Measurements from ENCODE around the gene RPP25L.

RPP25L gene

DNA sequence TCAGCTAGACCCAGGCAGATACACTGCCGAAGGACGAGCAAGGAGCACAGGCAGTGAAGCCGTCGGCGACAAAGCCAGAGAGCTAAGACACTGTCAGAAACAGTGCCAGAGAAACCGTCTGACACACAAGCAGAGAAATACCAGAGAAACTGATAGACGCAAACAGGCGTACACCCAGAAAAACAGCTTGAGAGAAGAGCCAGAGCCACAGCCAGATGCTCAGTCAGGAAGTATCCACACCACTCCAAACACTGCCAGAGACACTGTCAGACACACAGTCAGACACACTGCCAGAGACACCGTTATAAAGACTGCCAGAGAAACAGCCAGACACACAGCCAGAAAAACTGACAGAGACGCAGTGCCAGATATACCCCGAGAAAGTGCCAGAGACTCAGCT, 41.5 kb downstream of the RPP25L start:
- CTCF ChIA-PET: interaction anchor here (1.1 to 1.3 kb wide), 2 partner anchors 9 to 21 kb away, joined by 3 to 5 read pairs; no protein-coding TSS in a partner anchor
- 87% methylated on average over 11 of the region's 11 CpGs for WGBS (ENCODE audit: insufficient coverage)
- no peaks in the 10 kb centered on the region for H3K4me1 ChIP-seq (ENCODE audit: control extremely low read depth in 1 of 4, control insufficient read depth in 4 of 4, insufficient read depth in 4 of 4, low read length in 3 of 4)

DNA sequence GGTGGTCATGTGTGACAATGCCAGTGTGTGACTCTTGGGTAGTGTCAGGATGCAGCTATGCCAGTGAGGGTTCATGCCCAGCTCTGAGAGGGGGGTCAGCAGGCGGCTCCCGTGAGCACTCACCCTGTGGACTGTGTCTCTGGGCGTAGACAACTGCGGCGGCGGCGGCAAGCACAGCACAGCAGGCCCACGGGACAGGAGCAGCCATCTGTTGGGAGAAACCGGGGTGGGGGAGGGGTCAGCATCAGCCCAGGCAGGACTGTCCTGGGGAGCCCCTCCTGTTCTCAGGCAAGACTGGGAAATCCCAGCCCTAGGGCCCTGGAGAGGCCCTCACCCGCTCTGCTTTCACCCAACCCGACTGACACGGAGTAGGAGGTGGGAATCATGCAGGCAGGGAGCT, 43.1 kb downstream of the RPP25L start:
- no peak for DNase-seq
- H3K27ac ChIP-seq (ENCODE audit: insufficient read depth in 1 of 2, low read depth in 1 of 2, low read length in 2 of 2, poor library complexity in 1 of 2, severe bottlenecking in 2 of 2): no peak overlapping the region
- H3K4me3 ChIP-seq (ENCODE audit: control insufficient read depth in 1 of 7, extremely low read depth in 1 of 7, insufficient read depth in 4 of 7, low read depth in 2 of 7, low read length in 6 of 7): no peak overlapping the region
- 70% methylated on average over 11 of the region's 12 CpGs for WGBS (ENCODE audit: insufficient coverage)
- no peaks in the 10 kb centered on the region for H3K36me3 ChIP-seq (ENCODE audit: control insufficient read depth in 4 of 4, insufficient read depth in 4 of 4, low read length in 3 of 4)
- ChIA-PET CTCF (interaction anchor here (1.2 to 1.5 kb wide), 2 partner anchors 11 to 66 kb away, joined by 3 to 4 read pairs; no protein-coding TSS in a partner anchor), POLR2A (no interaction called here)
- H3K4me1 ChIP-seq (ENCODE audit: control extremely low read depth in 1 of 4, control insufficient read depth in 4 of 4, insufficient read depth in 4 of 4, low read length in 3 of 4): no peaks in the 10 kb centered on the region
- no peaks in the 10 kb centered on the region for H3K9me3 ChIP-seq (ENCODE audit: control extremely low read depth in 1 of 5, control insufficient read depth in 4 of 5, insufficient read depth in 2 of 5, low read depth in 1 of 5, low read length in 4 of 5)
- H3K27me3 ChIP-seq (replicated peaks in 2 of 5; ENCODE audit: control insufficient read depth in 4 of 5, insufficient read depth in 5 of 5, low read length in 4 of 5): peaks cover 0 to 41% (median 21%) of the 10 kb centered on the region in 5 experiments

More for the DNA sequence above, 41.5 kb downstream of the RPP25L start:
- no peak for DNase-seq
- H3K36me3 ChIP-seq (ENCODE audit: control insufficient read depth in 4 of 4, insufficient read depth in 4 of 4, low read length in 3 of 4): no peaks in the 10 kb centered on the region
- H3K9me3 ChIP-seq (ENCODE audit: control extremely low read depth in 1 of 5, control insufficient read depth in 4 of 5, insufficient read depth in 2 of 5, low read depth in 1 of 5, low read length in 4 of 5): no peaks in the 10 kb centered on the region
- POLR2A ChIA-PET: no interaction called here
- H3K27me3 ChIP-seq (replicated peaks in 2 of 5; ENCODE audit: control insufficient read depth in 4 of 5, insufficient read depth in 5 of 5, low read length in 4 of 5): peaks cover 0 to 44% (median 21%) of the 10 kb centered on the region in 5 experiments
- no peak overlapping the region for H3K4me3 ChIP-seq (ENCODE audit: control insufficient read depth in 1 of 7, extremely low read depth in 1 of 7, insufficient read depth in 4 of 7, low read depth in 2 of 7, low read length in 6 of 7)
- no peak overlapping the region for H3K27ac ChIP-seq (ENCODE audit: insufficient read depth in 1 of 2, low read depth in 1 of 2, low read length in 2 of 2, poor library complexity in 1 of 2, severe bottlenecking in 2 of 2)

DNA sequence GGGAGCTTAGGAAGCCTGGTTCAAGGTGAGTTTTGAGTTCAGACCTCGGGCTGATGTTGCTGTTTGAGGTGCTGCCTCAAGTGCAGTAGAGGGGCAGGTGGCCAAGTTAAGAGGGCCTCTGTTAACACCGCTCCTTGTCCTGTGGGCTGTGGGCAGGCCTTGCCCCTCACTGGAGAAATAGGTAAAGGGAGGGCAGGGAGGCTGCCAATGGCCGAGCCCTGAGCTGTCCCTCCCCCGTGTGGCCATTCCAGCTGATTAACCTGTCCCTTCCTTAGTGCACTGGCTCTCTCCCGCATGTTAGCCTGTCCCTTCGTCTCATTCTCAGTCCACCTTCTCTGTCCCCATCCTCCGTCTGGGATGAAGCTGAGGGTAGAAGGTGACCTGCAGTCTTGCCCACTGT, 43.8 kb downstream of the RPP25L start:
- Histone ChIP-seq H3K27me3 (replicated peaks in 2 of 5; ENCODE audit: control insufficient read depth in 4 of 5, insufficient read depth in 5 of 5, low read length in 4 of 5) (peaks cover 0 to 39% (median 19%) of the 10 kb centered on the region in 5 experiments), H3K27ac (ENCODE audit: insufficient read depth in 1 of 2, low read depth in 1 of 2, low read length in 2 of 2, poor library complexity in 1 of 2, severe bottlenecking in 2 of 2) (no peak overlapping the region), H3K4me3 (ENCODE audit: control insufficient read depth in 1 of 7, extremely low read depth in 1 of 7, insufficient read depth in 4 of 7, low read depth in 2 of 7, low read length in 6 of 7) (no peak overlapping the region), H3K4me1 (ENCODE audit: control extremely low read depth in 1 of 4, control insufficient read depth in 4 of 4, insufficient read depth in 4 of 4, low read length in 3 of 4) (no peaks in the 10 kb centered on the region), H3K9me3 (ENCODE audit: control extremely low read depth in 1 of 5, control insufficient read depth in 4 of 5, insufficient read depth in 2 of 5, low read depth in 1 of 5, low read length in 4 of 5) (no peaks in the 10 kb centered on the region), H3K36me3 (ENCODE audit: control insufficient read depth in 4 of 4, insufficient read depth in 4 of 4, low read length in 3 of 4) (no peaks in the 10 kb centered on the region)
- no peak for DNase-seq
- WGBS (ENCODE audit: insufficient coverage): 85% methylated on average over 2 of the region's 7 CpGs
- POLR2A ChIA-PET: no interaction called here
- CTCF ChIA-PET: interaction anchor here (0.8 to 1.5 kb wide), 2 partner anchors 12 to 33 kb away, joined by 3 to 4 read pairs; no protein-coding TSS in a partner anchor

DNA sequence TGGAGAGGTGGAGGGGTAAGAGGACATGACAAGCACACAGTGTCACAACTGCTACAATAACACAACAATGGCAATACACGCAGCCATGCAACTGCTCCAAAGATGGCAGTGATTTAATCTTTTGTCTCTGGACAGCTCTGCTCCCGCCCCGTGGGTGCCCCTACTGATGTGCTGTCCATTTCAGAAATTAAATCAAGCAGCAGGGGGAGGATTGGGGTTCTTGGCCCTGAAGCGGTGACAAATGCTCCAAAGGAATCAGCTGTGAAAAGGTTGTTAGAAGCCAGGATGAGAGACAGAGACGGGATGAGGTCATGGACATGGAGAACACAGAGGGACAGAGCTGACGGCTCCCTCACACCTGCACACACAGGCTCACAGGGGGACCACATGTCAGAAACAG, 44.9 kb downstream of the RPP25L start:
- no peak overlapping the region for H3K4me3 ChIP-seq (ENCODE audit: control insufficient read depth in 1 of 7, extremely low read depth in 1 of 7, insufficient read depth in 4 of 7, low read depth in 2 of 7, low read length in 6 of 7)
- POLR2A ChIA-PET: no interaction called here
- H3K9me3 ChIP-seq (ENCODE audit: control extremely low read depth in 1 of 5, control insufficient read depth in 4 of 5, insufficient read depth in 2 of 5, low read depth in 1 of 5, low read length in 4 of 5): peaks cover 0 to 5% (median 2%) of the 10 kb centered on the region in 5 experiments
- WGBS (ENCODE audit: insufficient coverage): 90% methylated on average over 5 of the region's 6 CpGs
- no peaks in the 10 kb centered on the region for H3K36me3 ChIP-seq (ENCODE audit: control insufficient read depth in 4 of 4, insufficient read depth in 4 of 4, low read length in 3 of 4)
- H3K4me1 ChIP-seq (ENCODE audit: control extremely low read depth in 1 of 4, control insufficient read depth in 4 of 4, insufficient read depth in 4 of 4, low read length in 3 of 4): no peaks in the 10 kb centered on the region
- DNase-seq: no peak
- peaks cover 0 to 43% (median 21%) of the 10 kb centered on the region in 5 experiments for H3K27me3 ChIP-seq (replicated peaks in 2 of 5; ENCODE audit: control insufficient read depth in 4 of 5, insufficient read depth in 5 of 5, low read length in 4 of 5)
- no peak overlapping the region for H3K27ac ChIP-seq (ENCODE audit: insufficient read depth in 1 of 2, low read depth in 1 of 2, low read length in 2 of 2, poor library complexity in 1 of 2, severe bottlenecking in 2 of 2)
- CTCF ChIA-PET: interaction anchor here (0.7 to 1.1 kb wide), 2 partner anchors 15 to 24 kb away, joined by 3 read pairs; no protein-coding TSS in a partner anchor

DNA sequence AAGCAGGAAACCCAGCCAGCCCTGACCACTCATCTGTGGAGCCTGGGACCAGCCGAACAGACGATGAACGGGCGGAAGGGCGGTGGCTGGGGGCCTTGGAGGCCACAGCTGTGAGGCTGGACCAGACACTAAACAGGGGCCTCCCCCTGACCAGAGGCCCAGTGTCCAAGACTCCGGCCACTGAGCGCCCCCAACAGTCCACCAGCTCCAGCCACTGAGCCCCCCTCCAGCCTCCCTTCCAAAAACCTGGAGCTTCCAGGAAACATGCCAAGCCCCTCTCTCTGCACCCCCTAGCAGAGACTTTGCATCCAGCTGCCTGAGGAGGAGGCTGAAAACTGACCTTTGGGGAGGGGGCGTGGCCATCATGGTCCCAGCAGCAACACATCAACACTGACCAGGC, 45.6 kb downstream of the RPP25L start:
- DNase-seq: no peak
- peaks cover 0 to 43% (median 21%) of the 10 kb centered on the region in 5 experiments for H3K27me3 ChIP-seq (replicated peaks in 2 of 5; ENCODE audit: control insufficient read depth in 4 of 5, insufficient read depth in 5 of 5, low read length in 4 of 5)
- H3K9me3 ChIP-seq (ENCODE audit: control extremely low read depth in 1 of 5, control insufficient read depth in 4 of 5, insufficient read depth in 2 of 5, low read depth in 1 of 5, low read length in 4 of 5): peaks cover 0 to 7% (median 4%) of the 10 kb centered on the region in 5 experiments
- WGBS (ENCODE audit: insufficient coverage): 82% methylated on average over 6 of the region's 8 CpGs
- POLR2A ChIA-PET: no interaction called here
- H3K4me3 ChIP-seq (ENCODE audit: control insufficient read depth in 1 of 7, extremely low read depth in 1 of 7, insufficient read depth in 4 of 7, low read depth in 2 of 7, low read length in 6 of 7): no peak overlapping the region
- H3K4me1 ChIP-seq (ENCODE audit: control extremely low read depth in 1 of 4, control insufficient read depth in 4 of 4, insufficient read depth in 4 of 4, low read length in 3 of 4): no peaks in the 10 kb centered on the region
- no peaks in the 10 kb centered on the region for H3K36me3 ChIP-seq (ENCODE audit: control insufficient read depth in 4 of 4, insufficient read depth in 4 of 4, low read length in 3 of 4)
- CTCF ChIA-PET: interaction anchor here (0.6 to 1.1 kb wide), 3 partner anchors 16 to 155 kb away, joined by 3 read pairs; no protein-coding TSS in a partner anchor
- H3K27ac ChIP-seq (ENCODE audit: insufficient read depth in 1 of 2, low read depth in 1 of 2, low read length in 2 of 2, poor library complexity in 1 of 2, severe bottlenecking in 2 of 2): no peak overlapping the region

DNA sequence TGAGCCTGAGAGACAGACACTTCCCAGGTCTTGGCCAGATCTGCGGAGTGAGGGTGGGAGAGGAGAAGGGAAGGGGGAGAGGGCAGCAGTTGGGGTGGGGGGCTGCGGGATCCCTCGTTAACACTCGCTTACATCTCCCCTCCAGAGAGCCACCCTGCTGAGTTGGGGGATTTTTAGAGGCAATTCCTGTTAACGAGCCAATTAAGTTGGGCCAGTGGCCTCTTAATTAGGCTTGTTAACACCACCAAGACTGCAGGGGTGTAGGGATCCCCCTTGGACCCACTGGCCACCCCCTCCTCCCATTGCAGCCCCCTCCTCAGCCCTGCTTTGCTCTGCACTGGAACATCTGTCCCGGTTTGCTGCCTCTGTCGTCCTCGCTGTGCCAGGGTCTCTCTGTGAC, 46.0 kb downstream of the RPP25L start:
- POLR2A ChIA-PET: no interaction called here
- WGBS (ENCODE audit: insufficient coverage): 66% methylated on average over 3 of the region's 8 CpGs
- Histone ChIP-seq H3K9me3 (ENCODE audit: control extremely low read depth in 1 of 5, control insufficient read depth in 4 of 5, insufficient read depth in 2 of 5, low read depth in 1 of 5, low read length in 4 of 5) (peaks cover 0 to 7% (median 4%) of the 10 kb centered on the region in 5 experiments), H3K36me3 (ENCODE audit: control insufficient read depth in 4 of 4, insufficient read depth in 4 of 4, low read length in 3 of 4) (no peaks in the 10 kb centered on the region), H3K4me3 (ENCODE audit: control insufficient read depth in 1 of 7, extremely low read depth in 1 of 7, insufficient read depth in 4 of 7, low read depth in 2 of 7, low read length in 6 of 7) (no peak overlapping the region), H3K4me1 (ENCODE audit: control extremely low read depth in 1 of 4, control insufficient read depth in 4 of 4, insufficient read depth in 4 of 4, low read length in 3 of 4) (no peaks in the 10 kb centered on the region), H3K27me3 (replicated peaks in 2 of 5; ENCODE audit: control insufficient read depth in 4 of 5, insufficient read depth in 5 of 5, low read length in 4 of 5) (peaks cover 0 to 45% (median 21%) of the 10 kb centered on the region in 5 experiments), H3K27ac (ENCODE audit: insufficient read depth in 1 of 2, low read depth in 1 of 2, low read length in 2 of 2, poor library complexity in 1 of 2, severe bottlenecking in 2 of 2) (no peak overlapping the region)
- no peak for DNase-seq
- CTCF ChIA-PET: interaction anchor here (0.6 to 1.1 kb wide), 2 partner anchors 25 to 154 kb away, joined by 3 read pairs; no protein-coding TSS in a partner anchor

DNA sequence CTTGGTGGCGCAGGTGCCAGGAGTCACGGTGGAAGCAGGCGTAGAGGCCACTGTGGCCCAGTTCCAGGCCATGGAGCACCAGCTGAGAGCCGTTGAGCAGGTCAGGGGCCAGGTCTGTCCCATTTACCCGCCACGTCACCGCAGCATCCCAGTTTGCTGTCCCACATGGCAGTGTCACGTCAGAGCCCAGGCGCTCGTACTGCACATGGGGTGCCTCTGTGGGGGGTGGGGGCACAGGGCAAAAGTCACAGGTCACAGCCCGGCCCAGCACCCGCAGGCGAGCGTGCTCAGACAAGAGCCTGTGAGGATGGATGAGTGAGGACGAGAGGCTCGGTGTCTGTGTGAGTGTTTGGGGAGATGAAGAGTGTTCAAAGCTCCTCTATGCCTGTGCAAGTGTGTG, 47.3 kb downstream of the RPP25L start:
- 96% methylated on average over 14 of the region's 16 CpGs for WGBS (ENCODE audit: insufficient coverage)
- CTCF ChIA-PET: interaction anchor here (1.6 kb wide), 2 partner anchors 10 to 23 kb away, joined by 4 to 5 read pairs; no protein-coding TSS in a partner anchor
- H3K36me3 ChIP-seq (ENCODE audit: control insufficient read depth in 4 of 4, insufficient read depth in 4 of 4, low read length in 3 of 4): no peaks in the 10 kb centered on the region
- no peak overlapping the region for H3K4me3 ChIP-seq (ENCODE audit: control insufficient read depth in 1 of 7, extremely low read depth in 1 of 7, insufficient read depth in 4 of 7, low read depth in 2 of 7, low read length in 6 of 7)
- H3K27me3 ChIP-seq (replicated peaks in 2 of 5; ENCODE audit: control insufficient read depth in 4 of 5, insufficient read depth in 5 of 5, low read length in 4 of 5): peaks cover 0 to 56% (median 18%) of the 10 kb centered on the region in 5 experiments
- DNase-seq: no peak
- H3K27ac ChIP-seq (ENCODE audit: insufficient read depth in 1 of 2, low read depth in 1 of 2, low read length in 2 of 2, poor library complexity in 1 of 2, severe bottlenecking in 2 of 2): no peak overlapping the region
- POLR2A ChIA-PET: no interaction called here
- H3K9me3 ChIP-seq (ENCODE audit: control extremely low read depth in 1 of 5, control insufficient read depth in 4 of 5, insufficient read depth in 2 of 5, low read depth in 1 of 5, low read length in 4 of 5): peaks cover 0 to 7% (median 4%) of the 10 kb centered on the region in 5 experiments
- H3K4me1 ChIP-seq (ENCODE audit: control extremely low read depth in 1 of 4, control insufficient read depth in 4 of 4, insufficient read depth in 4 of 4, low read length in 3 of 4): no peaks in the 10 kb centered on the region
